ENCODE data around the gene AMACR.
"Not testable (repeated sequence)": the region's sequence is repeated elsewhere in the genome, so short reads cannot be mapped to it uniquely, and the experiment has no call there.

The AMACR gene

DNA sequence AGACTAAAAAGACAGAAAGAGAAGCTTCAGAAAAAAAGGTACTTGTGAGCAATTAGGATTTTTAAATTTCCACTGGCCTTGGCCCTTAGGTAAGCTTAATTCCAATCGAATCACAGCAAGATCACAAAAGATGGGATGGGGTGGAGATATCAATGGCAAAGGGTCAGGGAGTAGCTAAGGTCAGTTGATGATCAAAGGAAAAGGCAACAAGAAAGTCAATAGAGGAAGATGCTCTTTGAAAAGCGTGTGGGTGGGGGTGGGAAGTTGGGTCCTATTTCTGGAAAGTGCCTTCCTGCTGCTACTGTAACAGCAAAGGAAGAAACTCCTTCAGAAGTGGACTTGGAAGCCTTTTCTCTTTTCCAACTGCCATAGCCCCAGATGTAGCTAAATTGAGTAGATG, 27.9 kb upstream of the AMACR start:
- no peak for DNase-seq

DNA sequence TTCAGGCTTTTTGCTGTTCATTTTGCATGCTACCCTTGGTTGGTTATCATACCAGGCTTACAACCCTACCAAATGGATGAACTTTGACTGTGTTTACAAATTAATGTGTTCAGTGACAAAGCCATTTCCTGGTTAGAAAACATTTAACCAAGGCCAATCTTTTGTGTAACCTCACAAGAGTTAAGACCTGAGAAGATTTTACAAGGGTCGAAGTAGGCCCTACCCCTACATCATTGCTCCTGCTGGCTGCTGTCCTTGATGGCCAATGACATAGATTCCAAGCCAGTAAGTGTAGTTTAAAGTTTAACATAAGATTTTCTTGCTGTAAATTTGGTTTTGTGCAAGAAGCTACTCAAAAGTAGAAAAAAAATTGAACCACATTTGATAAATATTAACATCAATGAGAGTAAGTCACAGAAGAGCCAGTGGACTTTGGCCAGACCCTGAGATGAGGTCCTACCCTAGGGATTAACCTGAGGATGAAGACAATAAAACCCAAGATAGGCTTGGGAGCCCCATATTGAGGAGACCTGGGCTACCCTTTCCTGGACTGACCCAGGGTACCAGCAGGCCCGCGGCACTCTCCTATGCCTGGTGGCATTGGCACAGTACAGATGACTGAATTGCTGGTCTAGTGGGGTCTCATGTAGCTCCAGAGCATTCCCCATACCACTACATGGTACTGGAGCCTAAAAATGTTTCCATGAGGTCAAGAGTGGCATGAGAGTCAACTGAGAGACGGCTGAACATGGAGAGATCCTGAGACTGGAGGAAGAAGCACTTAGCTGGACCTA, 26.9 kb upstream of the AMACR start:
- DNase-seq, result no peak

DNA sequence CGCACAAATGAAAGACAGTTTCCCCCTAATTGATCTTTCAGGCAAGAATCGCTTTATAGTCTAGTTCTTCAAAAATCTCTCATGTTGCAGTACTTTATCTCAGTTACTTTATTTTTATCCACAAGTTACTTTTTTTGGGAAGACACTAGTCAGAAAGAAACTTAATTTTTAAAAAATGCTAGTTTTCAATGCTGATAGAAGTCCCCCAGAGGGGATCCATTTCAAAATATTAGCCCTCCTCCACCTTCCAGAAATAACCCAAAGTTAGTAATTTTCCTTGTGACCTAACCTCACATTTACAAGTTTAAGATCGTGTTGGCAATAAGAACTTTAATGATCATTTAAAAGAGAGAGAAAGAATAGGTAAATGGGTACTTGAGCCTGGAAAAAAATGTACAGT, 24.1 kb upstream of the AMACR start:
- no peak for DNase-seq

GRCh38 chr5:34031117-34031516, 23.3 kb upstream of the AMACR start:
- DNase-seq, result no peak

GRCh38 chr5:34030585-34030984, 22.7 kb upstream of the AMACR start:
- DNase-seq, result not testable (repeated sequence)

DNA sequence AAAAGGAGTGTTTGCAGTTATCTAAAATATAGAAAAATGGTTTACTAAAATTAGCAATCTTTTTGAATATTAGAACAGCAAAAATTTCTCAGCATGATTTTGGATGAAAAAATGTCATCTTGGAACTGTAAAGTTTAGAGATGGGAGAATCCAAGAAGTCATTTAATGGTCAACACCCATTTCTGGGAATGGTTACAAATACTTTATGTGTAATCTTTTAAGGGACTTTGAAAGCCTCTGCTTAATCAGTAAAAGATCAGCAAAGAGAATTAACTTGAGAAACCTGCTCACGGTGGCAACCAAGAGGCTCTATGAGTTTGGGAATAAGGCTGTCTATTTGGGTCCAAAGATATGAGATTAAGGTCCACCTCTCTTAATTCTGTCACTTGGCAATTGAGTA, 22.2 kb upstream of the AMACR start:
- DNase-seq, result no peak

DNA sequence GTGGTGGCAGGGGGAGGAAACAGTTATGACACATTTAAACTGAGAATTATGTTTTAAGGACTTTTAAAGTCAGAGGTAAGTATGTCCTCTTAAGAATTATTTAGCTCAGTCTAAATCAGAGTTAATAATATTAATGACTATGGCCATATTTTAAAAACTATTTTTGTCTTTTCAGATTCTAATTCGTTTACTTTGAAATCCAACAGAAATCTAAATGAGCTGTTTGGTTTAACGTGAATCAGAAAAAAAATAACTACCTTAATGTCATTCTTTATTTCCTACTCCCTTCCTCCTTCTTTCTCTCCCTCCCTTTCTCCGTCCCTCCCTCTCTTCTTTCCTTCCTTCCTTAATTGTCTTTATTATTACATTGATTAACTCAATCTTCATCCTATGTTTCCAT, 20.5 kb upstream of the AMACR start:
- no peak for DNase-seq

- no peak for DNase-seq
Measured at GRCh38 chr5:34026089-34026761, 18.4 kb upstream of the AMACR start.

- no peak for DNase-seq
Measured at GRCh38 chr5:34022121-34022705, 14.4 kb upstream of the AMACR start.

GRCh38 chr5:34021334-34021733, 13.5 kb upstream of the AMACR start:
- DNase-seq, result no peak

- no peak for DNase-seq
Measured at GRCh38 chr5:34020726-34021125, 12.9 kb upstream of the AMACR start.

DNA sequence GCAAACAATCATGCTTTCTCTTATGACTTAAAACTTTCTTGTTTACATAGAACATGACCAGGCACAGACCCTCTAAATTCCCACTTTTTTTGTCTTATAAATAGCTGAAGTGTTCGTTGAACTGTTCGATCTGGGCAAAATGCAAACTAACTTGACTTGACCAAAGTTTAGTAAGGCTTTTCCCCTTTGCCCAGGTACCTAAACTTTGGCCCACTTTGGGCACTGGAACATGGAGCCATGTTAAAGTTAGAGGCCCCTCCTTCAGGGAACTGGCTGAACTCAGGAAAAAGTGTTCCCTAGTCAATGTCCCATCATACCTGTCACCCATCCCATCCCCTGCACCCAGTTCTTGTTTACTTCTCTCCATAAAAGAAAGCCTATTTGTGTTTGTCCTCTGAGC, 9.4 kb upstream of the AMACR start:
- DNase-seq, result no peak

- no peak for DNase-seq
Measured at GRCh38 chr5:34016750-34017149, 8.9 kb upstream of the AMACR start.

- no peak for DNase-seq
Measured at GRCh38 chr5:34016222-34016621, 8.4 kb upstream of the AMACR start.

- no peak for DNase-seq
Measured at GRCh38 chr5:34015120-34015822, 7.4 kb upstream of the AMACR start.

- DNase-seq, result no peak
Measured at GRCh38 chr5:34014626-34015025, 6.8 kb upstream of the AMACR start.

- DNase-seq, result no peak
Measured at GRCh38 chr5:34013547-34013946, 5.7 kb upstream of the AMACR start.

- no peak for DNase-seq
Measured at GRCh38 chr5:34012791-34013190, 4.9 kb upstream of the AMACR start.

DNA sequence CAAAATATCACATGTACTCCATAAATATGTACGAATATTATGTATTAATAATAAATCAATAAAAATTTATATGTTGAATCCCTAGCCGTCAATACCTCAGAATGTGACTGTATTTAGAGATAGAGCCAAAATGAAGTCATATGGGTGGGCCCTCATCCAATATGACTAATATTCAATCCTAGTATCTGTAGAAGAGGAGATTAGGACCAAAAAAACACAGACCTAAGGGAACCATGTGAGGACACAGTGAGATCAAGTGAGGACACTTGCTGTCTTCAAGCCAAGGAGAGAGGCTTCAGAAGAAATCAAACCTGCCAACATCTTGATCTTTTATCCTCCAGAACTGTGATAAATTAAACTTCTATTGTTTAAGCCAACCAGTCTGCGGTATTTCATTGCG, 3.7 kb upstream of the AMACR start:
- DNase-seq, result no peak

DNA sequence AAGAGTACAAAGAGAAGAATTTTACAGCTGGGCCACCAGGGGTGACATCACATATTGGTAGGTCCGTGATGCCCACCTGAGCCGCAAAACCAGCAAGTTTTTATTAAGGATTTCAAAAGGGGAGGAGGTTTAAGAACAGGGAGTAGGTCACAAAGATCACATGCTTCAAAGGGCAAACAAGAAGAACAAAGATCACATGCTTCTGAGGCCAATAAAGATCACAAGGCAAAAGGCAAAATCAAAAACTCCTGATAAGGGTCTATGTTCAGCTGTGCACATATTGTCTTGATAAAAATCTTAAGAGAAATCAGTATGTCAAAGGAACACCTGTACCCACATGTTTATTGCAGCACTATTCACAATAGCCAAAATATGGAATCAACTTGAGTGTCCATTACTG, 2.3 kb upstream of the AMACR start:
- not testable (repeated sequence) for DNase-seq

DNA sequence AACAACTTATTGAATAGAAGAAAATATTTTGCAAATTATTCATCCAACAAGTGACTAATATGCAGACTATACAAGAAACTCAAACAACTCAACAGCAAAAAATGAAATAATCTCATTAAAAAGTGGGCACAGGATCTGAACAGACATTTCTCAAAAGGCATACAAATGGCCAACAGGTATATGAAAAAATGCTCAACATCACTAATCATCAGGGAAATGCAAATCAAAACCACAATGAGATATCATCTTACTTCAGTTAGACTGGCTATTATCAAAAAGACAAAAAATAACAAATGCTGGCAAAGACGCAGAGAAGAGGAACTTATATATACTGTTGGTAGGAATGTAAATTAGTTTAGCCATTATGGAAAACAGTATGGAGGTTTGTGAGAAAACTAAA, 1.8 kb upstream of the AMACR start:
- DNase-seq, result no peak

GRCh38 chr5:34008802-34009201, 952 bp upstream of the AMACR start:
- no peak for DNase-seq

- DNase-seq, result no peak
Measured at GRCh38 chr5:34007201-34007620, 639 bp downstream of the AMACR start.

DNA sequence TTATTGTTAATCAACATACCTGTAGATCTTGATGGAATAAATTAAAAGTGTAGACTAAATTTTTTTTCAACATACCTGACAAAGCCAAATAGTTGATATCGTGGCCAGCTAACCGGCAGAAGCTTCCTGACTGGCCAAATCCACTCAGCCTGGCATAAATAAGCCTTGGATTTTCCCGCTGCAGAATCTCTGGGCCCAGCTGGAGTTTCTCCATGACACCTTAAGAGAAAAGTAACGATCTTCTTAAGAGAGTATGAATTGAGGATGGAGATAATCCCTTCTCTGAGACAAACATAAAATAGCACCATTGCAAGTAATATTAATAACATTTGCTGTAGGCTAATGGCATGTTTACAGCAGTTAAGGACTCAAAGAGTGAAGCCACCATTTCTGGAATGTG, 2.2 kb downstream of the AMACR start:
- DNase-seq, result no peak
